ENCODE measurements around the gene AQP4. TPM values are rescaled to one million over a fixed set of nuclear protein-coding genes. Genes with fewer than 3 reads are reported as not detected.

The AQP4 gene
- total RNA-seq, 1 donor from 2014 or later = 0.49 TPM

- Histone ChIP-seq H3K27ac (no peak overlapping the region), H3K4me3 (no peak overlapping the region), H3K36me3 (no peaks in the 10 kb centered on the region), H3K4me1 (peaks cover 12% of the 10 kb centered on the region), H3K9me3 (no peaks in the 10 kb centered on the region), H3K27me3 (no peaks in the 10 kb centered on the region)
- DNase-seq (ENCODE audit: extremely low spot score in 2 of 2) = no peak
- TF ChIP-seq POLR2A (IDR thresholded peaks at IDR 0.05) (no peak), CTCF (IDR thresholded peaks at IDR 0.05) (no peak), POLR2AphosphoS5 (IDR thresholded peaks at IDR 0.05; ENCODE audit: insufficient read depth in 1 of 2, low read depth in 1 of 2) (no peak)
- intact Hi-C loops (cut with DNase I) = no loop called here
These were observed 1.5 kb downstream of the AQP4 start for GRCh38 chr18:26863921-26864497.

- Histone ChIP-seq H3K27me3 (no peaks in the 10 kb centered on the region), H3K36me3 (no peaks in the 10 kb centered on the region), H3K4me3 (peak overlapping the region; percentile 39 to 44), H3K27ac (no peak overlapping the region), H3K9me3 (no peaks in the 10 kb centered on the region), H3K4me1 (peaks cover 12% of the 10 kb centered on the region)
- intact Hi-C loops (cut with DNase I) = no loop called here
- no peak for DNase-seq (ENCODE audit: extremely low spot score in 2 of 2)
- TF ChIP-seq POLR2AphosphoS5 (IDR thresholded peaks at IDR 0.05; ENCODE audit: insufficient read depth in 1 of 2, low read depth in 1 of 2) = no peak
- TF ChIP-seq CTCF (IDR thresholded peaks at IDR 0.05) = no peak
- TF ChIP-seq POLR2A (IDR thresholded peaks at IDR 0.05) = no peak
These were observed 2.2 kb downstream of the AQP4 start for GRCh38 chr18:26863122-26863879.

GRCh38 chr18:26862084-26862483 is 3.4 kb downstream of the AQP4 start:
- no peak for TF ChIP-seq POLR2AphosphoS5 (IDR thresholded peaks at IDR 0.05; ENCODE audit: insufficient read depth in 1 of 2, low read depth in 1 of 2)
- TF ChIP-seq POLR2A (IDR thresholded peaks at IDR 0.05) = no peak
- no peak for TF ChIP-seq CTCF (IDR thresholded peaks at IDR 0.05)
- Histone ChIP-seq H3K27me3 (no peaks in the 10 kb centered on the region), H3K4me3 (no peak overlapping the region), H3K4me1 (peaks cover 12% of the 10 kb centered on the region), H3K9me3 (no peaks in the 10 kb centered on the region), H3K36me3 (no peaks in the 10 kb centered on the region), H3K27ac (no peak overlapping the region)
- intact Hi-C loops (cut with DNase I) = no loop called here
- no peak for DNase-seq (ENCODE audit: extremely low spot score in 2 of 2)

GRCh38 chr18:26854292-26854881 is 11.1 kb downstream of the AQP4 start:
- Histone ChIP-seq H3K27ac (no peak overlapping the region), H3K9me3 (no peaks in the 10 kb centered on the region), H3K36me3 (no peaks in the 10 kb centered on the region), H3K4me1 (no peaks in the 10 kb centered on the region), H3K27me3 (no peaks in the 10 kb centered on the region), H3K4me3 (no peak overlapping the region)
- TF ChIP-seq POLR2AphosphoS5 (IDR thresholded peaks at IDR 0.05; ENCODE audit: insufficient read depth in 1 of 2, low read depth in 1 of 2) (no peak), CTCF (IDR thresholded peaks at IDR 0.05) (no peak), POLR2A (IDR thresholded peaks at IDR 0.05) (no peak)
- DNase-seq (ENCODE audit: extremely low spot score in 2 of 2) = no peak
- intact Hi-C loops (cut with DNase I) = no loop called here

GRCh38 chr18:26853401-26853800 is 12.1 kb downstream of the AQP4 start:
- H3K4me3 ChIP-seq = no peak overlapping the region

More at GRCh38 chr18:26853401-26853800, 12.1 kb downstream of the AQP4 start:
- intact Hi-C loops (cut with DNase I) = no loop called here
- H3K36me3 ChIP-seq = no peaks in the 10 kb centered on the region
- no peaks in the 10 kb centered on the region for H3K9me3 ChIP-seq
- no peak for DNase-seq (ENCODE audit: extremely low spot score in 2 of 2)
- no peak for TF ChIP-seq POLR2AphosphoS5 (IDR thresholded peaks at IDR 0.05; ENCODE audit: insufficient read depth in 1 of 2, low read depth in 1 of 2)
- TF ChIP-seq CTCF (IDR thresholded peaks at IDR 0.05) = no peak
- TF ChIP-seq POLR2A (IDR thresholded peaks at IDR 0.05) = no peak
- H3K27ac ChIP-seq = no peak overlapping the region
- no peaks in the 10 kb centered on the region for H3K4me1 ChIP-seq
- H3K27me3 ChIP-seq = no peaks in the 10 kb centered on the region
